BE2C (cell line): ENCODE data around the gene TNNI2.

Experiments used
- DNase-seq: peaks from one replicate; pipeline ENCODE4 v3.0.0-alpha.2; 2020
- H3K27me3 ChIP-seq: fragments of 250-450 bp; sonication (Bioruptor Pico); 2 replicates; pipeline ENCODE4 v1.5.1; 2020; ENCODE audit warnings: mild to moderate bottlenecking
- H3K36me3 ChIP-seq: fragments of 250-450 bp; sonication (Bioruptor Pico); 2 replicates; pipeline ENCODE4 v1.5.1; 2020; ENCODE audit warnings: mild to moderate bottlenecking
- H3K4me1 ChIP-seq: fragments of 250-450 bp; sonication (Bioruptor Pico); 2 replicates; pipeline ENCODE4 v1.5.1; 2020
- H3K4me3 ChIP-seq: 2 replicates; pipeline ENCODE4 v1.5.1; 2011; ENCODE audit warnings: low read depth, low read length
- H3K9me3 ChIP-seq: fragments of 250-450 bp; sonication (Bioruptor Pico); 2 replicates; pipeline ENCODE4 v1.5.1; 2020
- CTCF ChIP-seq: IDR thresholded peaks from 2 replicates; pipeline ENCODE4 v1.5.1; 2012; ENCODE audit warnings: mild to moderate bottlenecking, low read depth, low read length

Gene TNNI2

GRCh38 chr11:1817511-1817910, 21.3 kb upstream of the TNNI2 start:
- no peak for DNase-seq
- no peak overlapping the region for H3K4me3 ChIP-seq
- H3K4me1 ChIP-seq, result no peaks in the 10 kb centered on the region
- no peaks in the 10 kb centered on the region for H3K27me3 ChIP-seq
- no peaks in the 10 kb centered on the region for H3K36me3 ChIP-seq
- no peak for TF ChIP-seq CTCF
- H3K9me3 ChIP-seq, result no peaks in the 10 kb centered on the region

DNA sequence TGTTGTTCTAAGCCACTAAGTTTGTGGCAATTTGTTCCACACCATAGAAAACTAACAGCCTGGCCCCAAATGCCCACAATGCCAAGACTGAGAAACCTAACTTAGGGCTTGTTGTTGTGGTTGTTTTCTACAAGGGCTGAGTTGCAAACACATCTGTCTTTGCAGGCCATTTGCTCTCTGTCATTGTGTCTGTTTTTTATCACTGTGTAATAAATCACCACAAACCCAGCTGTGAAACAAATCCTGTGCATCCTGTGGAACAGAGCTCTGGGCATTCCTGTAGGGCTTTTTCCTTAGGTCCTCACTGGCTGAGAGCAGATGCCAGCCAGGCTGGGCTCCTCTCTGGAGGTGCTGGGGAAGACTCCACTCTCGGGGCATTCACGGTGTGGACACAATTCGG, 19.7 kb upstream of the TNNI2 start:
- Histone ChIP-seq H3K4me3 (no peak overlapping the region), H3K27me3 (no peaks in the 10 kb centered on the region), H3K36me3 (no peaks in the 10 kb centered on the region), H3K4me1 (no peaks in the 10 kb centered on the region), H3K9me3 (no peaks in the 10 kb centered on the region)
- no peak for DNase-seq
- no peak for TF ChIP-seq CTCF

DNA sequence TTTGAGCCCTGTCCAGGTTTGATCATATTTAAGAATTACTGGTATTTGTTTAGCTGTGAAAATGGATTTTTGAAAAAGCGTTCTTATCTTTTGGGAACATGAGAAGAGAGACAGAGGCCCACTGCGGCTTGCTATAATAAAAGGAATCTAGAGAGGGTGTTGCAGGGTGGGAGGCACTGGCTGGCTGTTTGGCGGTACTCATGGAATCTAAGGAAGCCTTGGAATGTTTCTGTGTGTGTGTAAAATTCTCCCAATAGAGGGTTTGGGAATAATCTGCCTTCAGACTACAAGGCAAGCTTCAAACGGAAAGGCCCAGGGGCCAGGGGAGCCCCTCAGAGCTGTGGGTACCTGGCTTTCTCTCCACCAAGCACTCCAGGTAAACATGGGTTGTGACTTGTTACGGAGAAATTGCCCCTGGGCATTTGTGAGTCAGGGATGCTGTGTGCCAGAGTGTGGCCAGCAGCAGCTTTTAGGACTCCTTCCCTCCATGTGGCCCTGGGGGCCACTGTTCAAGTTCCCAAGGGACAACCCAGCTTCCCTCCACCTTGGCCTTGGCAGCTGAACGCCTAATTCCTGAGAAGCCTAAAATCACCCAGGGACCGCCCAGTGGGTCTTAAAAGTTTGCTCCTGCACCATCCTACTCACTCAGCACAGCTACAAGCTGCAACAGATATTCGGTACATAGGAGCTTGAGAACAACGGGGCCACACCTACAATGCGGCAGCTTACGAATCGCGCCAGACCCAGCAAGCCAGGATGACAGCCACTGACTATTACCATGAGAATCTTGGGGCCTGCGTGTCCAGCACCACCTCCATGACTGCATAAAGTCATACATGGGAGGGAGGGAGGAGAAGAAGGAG, 18.1 kb upstream of the TNNI2 start:
- H3K36me3 ChIP-seq, result no peaks in the 10 kb centered on the region
- no peak for DNase-seq
- H3K9me3 ChIP-seq, result no peaks in the 10 kb centered on the region
- no peaks in the 10 kb centered on the region for H3K27me3 ChIP-seq
- no peaks in the 10 kb centered on the region for H3K4me1 ChIP-seq
- H3K4me3 ChIP-seq, result no peak overlapping the region
- no peak for TF ChIP-seq CTCF

- Histone ChIP-seq H3K4me3 (no peak overlapping the region), H3K9me3 (no peaks in the 10 kb centered on the region), H3K27me3 (no peaks in the 10 kb centered on the region), H3K4me1 (no peaks in the 10 kb centered on the region), H3K36me3 (no peaks in the 10 kb centered on the region)
- no peak for DNase-seq
- TF ChIP-seq CTCF, result no peak
Measured at GRCh38 chr11:1821562-1821961, 17.2 kb upstream of the TNNI2 start.

- no peaks in the 10 kb centered on the region for H3K27me3 ChIP-seq
- DNase-seq, result no peak
- no peaks in the 10 kb centered on the region for H3K9me3 ChIP-seq
- H3K4me1 ChIP-seq, result peaks cover 10% of the 10 kb centered on the region
- no peaks in the 10 kb centered on the region for H3K36me3 ChIP-seq
- no peak for TF ChIP-seq CTCF
- H3K4me3 ChIP-seq, result no peak overlapping the region
Measured at GRCh38 chr11:1822648-1823375, 16.0 kb upstream of the TNNI2 start.
